CD14-positive monocyte (primary cell): ENCODE measurements around the gene TMPRSS11A. TPM values are rescaled to one million over a fixed set of nuclear protein-coding genes. Genes with fewer than 3 reads are reported as not detected.

Experiments used
- DNase-seq, 3 donors: peaks; one replicate each; pipeline ENCODE4 v3.0.0-alpha.2; 2011 to 2022
- H2AFZ ChIP-seq: 2 replicates; pipeline ENCODE4 v1.6.0; 2012; ENCODE audit warnings: mild to moderate bottlenecking, low read depth, low read length, inconsistent platforms; ENCODE audit not compliant: insufficient read depth, poor library complexity, severe bottlenecking
- H3K27ac ChIP-seq, 2 donors: 1 replicate in 1 of 2; 2 replicates in 1 of 2; pipeline ENCODE4 v1.5.1; 2012 to 2013; ENCODE audit warnings: low read length in 2 of 2, control low read depth in 1 of 2, inconsistent platforms in 1 of 2, low read depth in 1 of 2, mild to moderate bottlenecking in 1 of 2
- H3K27me3 ChIP-seq, 2 donors: one replicate each; pipeline versions ENCODE4 v1.6.0 to v1.6.1; 2011 to 2013; ENCODE audit warnings: low read length in 2 of 2; ENCODE audit not compliant: control insufficient read depth in 2 of 2, insufficient read depth in 2 of 2
- H3K36me3 ChIP-seq, 2 donors: replicated peaks in 1 of 2; 1 replicate in 1 of 2; 2 replicates in 1 of 2; pipeline versions ENCODE4 v1.5.1 to v1.6.1; 2012 to 2013; ENCODE audit warnings: low read length in 2 of 2, control low read depth in 1 of 2, inconsistent platforms in 1 of 2, mild to moderate bottlenecking in 1 of 2; ENCODE audit not compliant: insufficient read depth in 2 of 2, control insufficient read depth in 1 of 2
- H3K4me1 ChIP-seq, 2 donors: 1 replicate in 1 of 2; 2 replicates in 1 of 2; pipeline versions ENCODE4 v1.5.1 to v1.6.1; 2012 to 2013; ENCODE audit warnings: low read length in 2 of 2, control low read depth in 1 of 2, inconsistent platforms in 1 of 2, mild to moderate bottlenecking in 1 of 2, moderate library complexity in 1 of 2; ENCODE audit not compliant: insufficient read depth in 2 of 2, control insufficient read depth in 1 of 2
- H3K4me2 ChIP-seq: replicated peaks from 2 replicates; pipeline ENCODE3; 2012; ENCODE audit warnings: low read length, moderate library complexity, mild to moderate bottlenecking; ENCODE audit not compliant: poor library complexity, severe bottlenecking; ENCODE audit errors: extremely low read depth
- H3K4me3 ChIP-seq, 3 experiments: fragments of 200-600 bp in 1 of 3; sonication (generic) in 1 of 3; replicated peaks in 1 of 3; 1 replicate in 2 of 3; 2 replicates in 1 of 3; pipeline ENCODE4 v1.5.1; 2011 to 2013; ENCODE audit warnings: low read length in 3 of 3, mild to moderate bottlenecking in 3 of 3, control low read depth in 2 of 3, low read depth in 2 of 3, inconsistent platforms in 1 of 3, moderate library complexity in 1 of 3
- H3K79me2 ChIP-seq: 2 replicates; pipeline ENCODE4 v1.6.0; 2012; ENCODE audit warnings: mild to moderate bottlenecking, control low read depth, inconsistent platforms, low read length, moderate library complexity; ENCODE audit not compliant: insufficient read depth
- H3K9ac ChIP-seq: 2 replicates; pipeline ENCODE4 v1.6.0; 2017; ENCODE audit warnings: low read length, mild to moderate bottlenecking; ENCODE audit not compliant: insufficient read depth, poor library complexity, severe bottlenecking
- H3K9me3 ChIP-seq, 2 donors: replicated peaks in 1 of 2; 1 replicate in 1 of 2; 2 replicates in 1 of 2; pipeline versions ENCODE4 v1.5.1 to v1.6.1; 2012 to 2013; ENCODE audit warnings: low read length in 2 of 2, control low read depth in 1 of 2; ENCODE audit not compliant: control insufficient read depth in 1 of 2, insufficient read depth in 1 of 2
- H4K20me1 ChIP-seq: 2 replicates; pipeline ENCODE4 v1.6.0; 2012; ENCODE audit warnings: mild to moderate bottlenecking, low read length, control low read depth, moderate library complexity; ENCODE audit not compliant: insufficient read depth
- H3K27ac Mint-ChIP-seq, 7 donors: one replicate each; pipeline ENCODE4 v1.8.0; 2020; ENCODE audit warnings: mild to moderate bottlenecking in 7 of 7, mixed read lengths in 7 of 7, moderate library complexity in 6 of 7, inconsistent platforms in 2 of 7
- H3K27me3 Mint-ChIP-seq, 3 donors: one replicate each; pipeline ENCODE4 v1.8.0; 2021 to 2022; ENCODE audit warnings: low read depth in 3 of 3, mild to moderate bottlenecking in 3 of 3, mixed read lengths in 3 of 3, moderate library complexity in 3 of 3, inconsistent platforms in 1 of 3
- H3K36me3 Mint-ChIP-seq, 2 donors: one replicate each; pipeline ENCODE4 v1.8.0; 2020; ENCODE audit warnings: mixed read lengths in 2 of 2, inconsistent platforms in 1 of 2, mild to moderate bottlenecking in 1 of 2
- H3K4me1 Mint-ChIP-seq: one replicate; pipeline ENCODE4 v1.8.0; 2020; ENCODE audit warnings: mild to moderate bottlenecking, mixed read lengths
- H3K4me3 Mint-ChIP-seq, 2 donors: one replicate each; pipeline ENCODE4 v1.8.0; 2020; ENCODE audit warnings: mild to moderate bottlenecking in 2 of 2, mixed read lengths in 2 of 2, moderate library complexity in 1 of 2
- H3K9me3 Mint-ChIP-seq, 7 donors: one replicate each; pipeline ENCODE4 v1.8.0; 2020 to 2022; ENCODE audit warnings: mixed read lengths in 7 of 7, mild to moderate bottlenecking in 6 of 7, moderate library complexity in 6 of 7, inconsistent platforms in 2 of 7
- CTCF ChIP-seq: fragments of 200-600 bp; IDR thresholded peaks from one replicate; pipeline ENCODE4 v1.8.0; 2022; ENCODE audit warnings: antibody characterized with exemption, mild to moderate bottlenecking
- WGBS: methylation state at CpG from one replicate; pipeline ENCODE4 v1.1.5; 2013; ENCODE audit warnings: missing lambda C conversion rate; ENCODE audit not compliant: insufficient coverage; 5-methylcytosine and 5-hydroxymethylcytosine counted together
- intact Hi-C, 2 donors: fragments of 100-400 bp; cut with micrococcal nuclease; formaldehyde crosslinking; loops; one replicate each; pipeline versions ENCODE4 v1.15.0 to v1.15.1; 2023
- polyA plus RNA-seq, 3 donors: library from polyadenylated mRNA; depleted of rRNA in 1 of 3; unstranded in 2 of 3; stranded (reverse) in 1 of 3; fragments of 300-500 nt in 2 of 3; fragments of >200 nt in 1 of 3; fragmentation: Illumina TruSeq in 2 of 3; gene quantifications; 1 replicate in 2 of 3; 2 replicates in 1 of 3; pipeline ENCODE4 v1.2.3, GENCODE V29; 2012 to 2021

TMPRSS11A gene
- polyA plus RNA-seq, 3 donors, result not detected

- Mint-ChIP-seq H3K4me1 (no peaks in the 10 kb centered on the region), H3K36me3 (no peaks in the 10 kb centered on the region), H3K9me3 (peaks cover 0 to 3% (median 0%) of the 10 kb centered on the region in 7 donors), H3K27ac (no peak overlapping the region), H3K27me3 (no peaks in the 10 kb centered on the region), H3K4me3 (no peak overlapping the region)
- H4K20me1 ChIP-seq, result no peaks in the 10 kb centered on the region
- WGBS, result no CpG with 5 or more reads among the region's 3 CpGs
- no peak overlapping the region for H3K27ac ChIP-seq
- no peak overlapping the region for H3K4me2 ChIP-seq
- DNase-seq, result no peak
- no peaks in the 10 kb centered on the region for H3K36me3 ChIP-seq
- TF ChIP-seq CTCF, result no peak
- no peak overlapping the region for H3K9ac ChIP-seq
- H3K27me3 ChIP-seq, result no peaks in the 10 kb centered on the region
- no peaks in the 10 kb centered on the region for H3K4me1 ChIP-seq
- H2AFZ ChIP-seq, result no peak overlapping the region
- H3K79me2 ChIP-seq, result no peaks in the 10 kb centered on the region
- intact Hi-C loops, result no loop called here
- peaks cover 0 to 7% of the 10 kb centered on the region in 2 donors for H3K9me3 ChIP-seq
- H3K4me3 ChIP-seq, result no peak overlapping the region
These were observed 32.0 kb downstream of the TMPRSS11A start for GRCh38 chr4:67931256-67931655.

GRCh38 chr4:67929426-67929825 is 33.9 kb downstream of the TMPRSS11A start:
- Histone ChIP-seq H3K36me3 (no peaks in the 10 kb centered on the region), H3K79me2 (no peaks in the 10 kb centered on the region), H3K9me3 (peaks cover 0 to 7% of the 10 kb centered on the region in 2 donors), H4K20me1 (no peaks in the 10 kb centered on the region), H3K4me1 (no peaks in the 10 kb centered on the region), H3K27ac (no peak overlapping the region), H2AFZ (no peak overlapping the region), H3K27me3 (no peaks in the 10 kb centered on the region), H3K4me3 (no peak overlapping the region), H3K9ac (no peak overlapping the region), H3K4me2 (no peak overlapping the region)
- intact Hi-C loops, result no loop called here
- Mint-ChIP-seq H3K4me3 (no peak overlapping the region), H3K9me3 (peaks cover 0 to 7% (median 3%) of the 10 kb centered on the region in 7 donors), H3K36me3 (no peaks in the 10 kb centered on the region), H3K27me3 (no peaks in the 10 kb centered on the region), H3K4me1 (no peaks in the 10 kb centered on the region), H3K27ac (no peak overlapping the region)
- WGBS, result no CpG with 5 or more reads among the region's 3 CpGs
- no peak for TF ChIP-seq CTCF
- DNase-seq, result no peak
